Natural killer cell (primary cell): ENCODE results near the gene PRDX1. TPM values are rescaled to one million over a fixed set of nuclear protein-coding genes. Genes with fewer than 3 reads are reported as not detected.
"Not testable (repeated sequence)": the region's sequence is repeated elsewhere in the genome, so short reads cannot be mapped to it uniquely, and the experiment has no call there.

Source experiments
- ATAC-seq, 3 donors: fragments of 150-1000 bp in 2 of 3; fragments of 200-7000 bp in 1 of 3; cut with Tn5 transposase; 1 replicate in 1 of 3; 2 replicates in 2 of 3; pipeline ENCODE4 v1.10.0; 2021; ENCODE audit warnings: mild to moderate bottlenecking in 2 of 3, moderate library complexity in 2 of 3
- DNase-seq, 2 donors: peaks; one replicate each; pipeline versions ENCODE4 v3.0.0 to v3.0.0-alpha.2; 2013 to 2021; ENCODE audit warnings: mixed read lengths in 1 of 2
- H3K27ac ChIP-seq: one replicate; pipeline ENCODE4 v1.5.1; 2013; ENCODE audit warnings: mild to moderate bottlenecking, low read length
- H3K27me3 ChIP-seq: one replicate; pipeline ENCODE4 v1.6.1; 2013; ENCODE audit warnings: low read length; ENCODE audit not compliant: control insufficient read depth, insufficient read depth
- H3K36me3 ChIP-seq: one replicate; pipeline ENCODE4 v1.6.1; 2013; ENCODE audit warnings: low read length; ENCODE audit not compliant: control insufficient read depth, insufficient read depth
- H3K4me1 ChIP-seq: one replicate; pipeline ENCODE4 v1.6.1; 2013; ENCODE audit warnings: low read length; ENCODE audit not compliant: control insufficient read depth, insufficient read depth
- H3K4me3 ChIP-seq: one replicate; pipeline ENCODE4 v1.5.1; 2013; ENCODE audit warnings: low read length
- H3K9me3 ChIP-seq: one replicate; pipeline ENCODE4 v1.6.1; 2013; ENCODE audit warnings: low read length; ENCODE audit not compliant: control insufficient read depth, insufficient read depth
- H3K27ac Mint-ChIP-seq, 2 donors: one replicate each; pipeline ENCODE4 v1.8.0; 2022; ENCODE audit warnings: mild to moderate bottlenecking in 2 of 2, mixed read lengths in 2 of 2, moderate library complexity in 1 of 2
- H3K27me3 Mint-ChIP-seq, 2 donors: one replicate each; pipeline ENCODE4 v1.8.0; 2022; ENCODE audit warnings: low read depth in 2 of 2, mixed read lengths in 2 of 2
- H3K36me3 Mint-ChIP-seq: one replicate; pipeline ENCODE4 v1.8.0; 2022; ENCODE audit warnings: mixed read lengths
- H3K4me1 Mint-ChIP-seq, 2 donors: one replicate each; pipeline ENCODE4 v1.8.0; 2022; ENCODE audit warnings: mixed read lengths in 2 of 2
- H3K4me3 Mint-ChIP-seq: one replicate; pipeline ENCODE4 v1.8.0; 2022; ENCODE audit warnings: mild to moderate bottlenecking, moderate library complexity, mixed read lengths
- H3K9me3 Mint-ChIP-seq, 2 donors: one replicate each; pipeline ENCODE4 v1.8.0; 2022; ENCODE audit warnings: mixed read lengths in 2 of 2
- CTCF ChIP-seq: fragments of 200-600 bp; IDR thresholded peaks from one replicate; pipeline ENCODE4 v1.8.0; 2022; ENCODE audit warnings: antibody characterized with exemption
- WGBS: methylation state at CpG from one replicate; pipeline ENCODE4 v1.1.7; 2013; ENCODE audit warnings: missing lambda C conversion rate; ENCODE audit not compliant: insufficient coverage; 5-methylcytosine and 5-hydroxymethylcytosine counted together
- intact Hi-C: fragments of 100-400 bp; cut with micrococcal nuclease; formaldehyde crosslinking; loops from one replicate; pipeline ENCODE4 v1.14.2; 2022
- total RNA-seq, 4 donors: library from RNA; stranded (reverse); fragments of 120-200 nt in 1 of 4; gene quantifications; one replicate each; pipeline versions ENCODE4 v1.2.3 to v1.2.4, GENCODE V29; 2013 to 2022

The PRDX1 gene
- total RNA-seq, 3 donors from 2014 or later (not counting 1 experiment from before 2014, with no cell fraction given) = 24.8 to 39.1 (median 30.6) TPM

- no peak overlapping the region for H3K27ac Mint-ChIP-seq
- no peaks in the 10 kb centered on the region for H3K4me1 ChIP-seq
- H3K4me3 ChIP-seq = no peak overlapping the region
- TF ChIP-seq CTCF = no peak
- ATAC-seq (no peak), DNase-seq (no peak)
- no peaks in the 10 kb centered on the region for H3K9me3 ChIP-seq
- peaks cover 0 to 2% of the 10 kb centered on the region in 2 donors for H3K4me1 Mint-ChIP-seq
- no peak overlapping the region for H3K27ac ChIP-seq
- no peaks in the 10 kb centered on the region for H3K27me3 Mint-ChIP-seq
- H3K4me3 Mint-ChIP-seq = no peak overlapping the region
- 95% methylated on average over 4 of the region's 4 CpGs for WGBS
- no peaks in the 10 kb centered on the region for H3K27me3 ChIP-seq
- intact Hi-C loops = no loop called here
- no peaks in the 10 kb centered on the region for H3K36me3 ChIP-seq
- no peaks in the 10 kb centered on the region for H3K36me3 Mint-ChIP-seq
- H3K9me3 Mint-ChIP-seq = no peaks in the 10 kb centered on the region
Measured at GRCh38 chr1:45478121-45478814, 43.4 kb downstream of the PRDX1 start.

- Histone ChIP-seq H3K9me3 (no peaks in the 10 kb centered on the region), H3K36me3 (no peaks in the 10 kb centered on the region), H3K27me3 (no peaks in the 10 kb centered on the region), H3K4me3 (no peak overlapping the region), H3K27ac (no peak overlapping the region), H3K4me1 (no peaks in the 10 kb centered on the region)
- intact Hi-C loops = no loop called here
- TF ChIP-seq CTCF = no peak
- Mint-ChIP-seq H3K4me1 (peaks cover 0 to 6% of the 10 kb centered on the region in 2 donors), H3K27ac (no peak overlapping the region), H3K9me3 (no peaks in the 10 kb centered on the region), H3K36me3 (no peaks in the 10 kb centered on the region), H3K27me3 (no peaks in the 10 kb centered on the region), H3K4me3 (no peak overlapping the region)
- WGBS = 95% methylated on average over 3 of the region's 3 CpGs
- DNase-seq = no peak
- no peak for ATAC-seq
Measured at GRCh38 chr1:45477646-45478045, 44.0 kb downstream of the PRDX1 start.

GRCh38 chr1:45474194-45474593 lies 47.5 kb downstream of the PRDX1 start:
- H3K27me3 ChIP-seq, H3K4me1 ChIP-seq, H3K4me1 Mint-ChIP-seq, H3K27ac ChIP-seq, DNase-seq, H3K27me3 Mint-ChIP-seq, H3K9me3 ChIP-seq, H3K9me3 Mint-ChIP-seq, H3K36me3 Mint-ChIP-seq, H3K27ac Mint-ChIP-seq, H3K4me3 Mint-ChIP-seq, H3K36me3 ChIP-seq, ATAC-seq, H3K4me3 ChIP-seq, intact Hi-C loops: not testable (repeated sequence)
- WGBS = 98% methylated on average over 6 of the region's 6 CpGs

- Mint-ChIP-seq H3K9me3 (no peaks in the 10 kb centered on the region), H3K27me3 (no peaks in the 10 kb centered on the region)
Measured at GRCh38 chr1:45473302-45473701, 48.4 kb downstream of the PRDX1 start.

More at GRCh38 chr1:45473302-45473701, 48.4 kb downstream of the PRDX1 start:
- no peaks in the 10 kb centered on the region for H3K4me1 ChIP-seq
- H3K4me3 Mint-ChIP-seq = no peak overlapping the region
- no peaks in the 10 kb centered on the region for H3K9me3 ChIP-seq
- no peak overlapping the region for H3K27ac Mint-ChIP-seq
- no peak overlapping the region for H3K4me3 ChIP-seq
- intact Hi-C loops = no loop called here
- H3K4me1 Mint-ChIP-seq = peaks cover 0 to 6% of the 10 kb centered on the region in 2 donors
- no peaks in the 10 kb centered on the region for H3K36me3 Mint-ChIP-seq
- no peaks in the 10 kb centered on the region for H3K27me3 ChIP-seq
- no peak overlapping the region for H3K27ac ChIP-seq
- WGBS = no CpG with 5 or more reads among the region's 2 CpGs
- DNase-seq (no peak), ATAC-seq (no peak)
- no peak for TF ChIP-seq CTCF
- no peaks in the 10 kb centered on the region for H3K36me3 ChIP-seq
